Measurements from ENCODE around the gene DIO2.

DNA sequence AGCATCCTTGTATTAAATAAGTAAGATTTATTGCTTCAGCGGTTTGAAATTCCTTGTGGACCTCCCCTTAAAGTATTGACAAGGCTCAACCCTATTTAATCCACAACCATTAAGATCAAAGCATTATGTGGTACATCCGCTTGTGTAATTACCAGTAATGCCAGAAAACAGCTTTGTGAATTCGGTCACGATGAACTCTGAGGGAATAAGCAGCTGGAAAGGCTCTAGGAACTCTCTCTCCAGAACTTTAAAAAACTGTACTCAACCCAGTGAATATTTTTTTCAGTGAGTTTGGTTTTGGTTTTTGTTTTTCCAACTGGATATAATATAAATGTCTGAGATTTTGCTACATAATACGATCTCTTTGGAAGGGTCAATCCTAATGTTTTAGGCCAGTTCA, 49.3 kb upstream of the DIO2 start:
- TF ChIP-seq ISL1 (CRISPR knock-in tag; IDR thresholded peaks at IDR 0.05): no peak
- TF ChIP-seq, protein P1, sequence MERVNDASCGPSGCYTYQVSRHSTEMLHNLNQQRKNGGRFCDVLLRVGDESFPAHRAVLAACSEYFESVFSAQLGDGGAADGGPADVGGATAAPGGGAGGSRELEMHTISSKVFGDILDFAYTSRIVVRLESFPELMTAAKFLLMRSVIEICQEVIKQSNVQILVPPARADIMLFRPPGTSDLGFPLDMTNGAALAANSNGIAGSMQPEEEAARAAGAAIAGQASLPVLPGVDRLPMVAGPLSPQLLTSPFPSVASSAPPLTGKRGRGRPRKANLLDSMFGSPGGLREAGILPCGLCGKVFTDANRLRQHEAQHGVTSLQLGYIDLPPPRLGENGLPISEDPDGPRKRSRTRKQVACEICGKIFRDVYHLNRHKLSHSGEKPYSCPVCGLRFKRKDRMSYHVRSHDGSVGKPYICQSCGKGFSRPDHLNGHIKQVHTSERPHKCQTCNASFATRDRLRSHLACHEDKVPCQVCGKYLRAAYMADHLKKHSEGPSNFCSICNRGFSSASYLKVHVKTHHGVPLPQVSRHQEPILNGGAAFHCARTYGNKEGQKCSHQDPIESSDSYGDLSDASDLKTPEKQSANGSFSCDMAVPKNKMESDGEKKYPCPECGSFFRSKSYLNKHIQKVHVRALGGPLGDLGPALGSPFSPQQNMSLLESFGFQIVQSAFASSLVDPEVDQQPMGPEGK (CRISPR knock-in tag; IDR thresholded peaks at IDR 0.05; ENCODE audit: borderline replicate concordance): no peak
- no peak for TF ChIP-seq RARB (CRISPR knock-in tag; IDR thresholded peaks at IDR 0.05)
- TF ChIP-seq ARNTL (CRISPR knock-in tag; IDR thresholded peaks at IDR 0.05; ENCODE audit: borderline replicate concordance, low read depth): no peak
- no peak for TF ChIP-seq ZC3H10 (CRISPR knock-in tag; IDR thresholded peaks at IDR 0.05)
- TF ChIP-seq SNAI2 (CRISPR knock-in tag; IDR thresholded peaks at IDR 0.05): no peak

Measured in SK-N-SH treated with all-trans-retinoic acid at 6 μM for 48 hours (cell line).